HG03558 (cell line): ENCODE data around the gene HEXIM2.

ENCODE experiments used
- ATAC-seq: cut with Tn5 transposase; IDR thresholded peaks from one replicate; pipeline ENCODE4 v1.9.1; 2021; ENCODE audit warnings: moderate number of reproducible peaks; ENCODE audit not compliant: unreplicated experiment; ENCODE audit errors: extremely low read depth

Gene HEXIM2

GRCh38 chr17:45162025-45162687 is 481 bp downstream of the HEXIM2 start:
- ATAC-seq, result no peak

GRCh38 chr17:45164734-45165269 is 3.1 kb downstream of the HEXIM2 start:
- no peak for ATAC-seq

- ATAC-seq, result no peak
Measured at GRCh38 chr17:45168991-45169752, 7.5 kb downstream of the HEXIM2 start.

- no peak for ATAC-seq
Measured at GRCh38 chr17:45170280-45170930, 8.7 kb downstream of the HEXIM2 start.

GRCh38 chr17:45170931-45171337 is 9.3 kb downstream of the HEXIM2 start:
- ATAC-seq, result no peak

- no peak for ATAC-seq
Measured at GRCh38 chr17:45171338-45172231, 9.9 kb downstream of the HEXIM2 start.

GRCh38 chr17:45172232-45172540 is 10.5 kb downstream of the HEXIM2 start:
- no peak for ATAC-seq

- ATAC-seq, result no peak
Measured at GRCh38 chr17:45172541-45173286, 11.0 kb downstream of the HEXIM2 start.

- ATAC-seq, result no peak
Measured at GRCh38 chr17:45175759-45176115, 14.1 kb downstream of the HEXIM2 start.

- no peak for ATAC-seq
Measured at GRCh38 chr17:45177563-45177962, 15.9 kb downstream of the HEXIM2 start.

GRCh38 chr17:45184144-45184543 is 22.5 kb downstream of the HEXIM2 start:
- no peak for ATAC-seq

GRCh38 chr17:45186801-45187354 is 25.2 kb downstream of the HEXIM2 start:
- no peak for ATAC-seq

GRCh38 chr17:45189009-45189408 is 27.3 kb downstream of the HEXIM2 start:
- ATAC-seq, result no peak

- no peak for ATAC-seq
Measured at GRCh38 chr17:45190503-45191255, 29.0 kb downstream of the HEXIM2 start.

- ATAC-seq, result no peak
Measured at GRCh38 chr17:45195424-45195823, 33.7 kb downstream of the HEXIM2 start.

GRCh38 chr17:45197108-45197507 is 35.4 kb downstream of the HEXIM2 start:
- no peak for ATAC-seq

- ATAC-seq, result peak; percentile 43
Measured at GRCh38 chr17:45197555-45198334, 36.1 kb downstream of the HEXIM2 start.

GRCh38 chr17:45200701-45201100 is 39.0 kb downstream of the HEXIM2 start:
- no peak for ATAC-seq
